Gastrocnemius medialis (tissue), 4 donors: ENCODE measurements around the gene LBHD1.

Experiments used
- CTCF ChIP-seq, 5 experiments: fragments of 450-650 bp in 3 of 5; fragments of 200-600 bp in 2 of 5; sonication (generic) in 2 of 5; IDR thresholded peaks in 4 of 5; conservative IDR thresholded peaks in 1 of 5; 1 replicate in 4 of 5; 2 replicates in 1 of 5; pipeline ENCODE4 v1.5.1; 2016 to 2019; ENCODE audit warnings: antibody characterized with exemption in 5 of 5, mild to moderate bottlenecking in 3 of 5, moderate library complexity in 3 of 5
- POLR2A ChIP-seq, 2 donors: fragments of 450-650 bp; IDR thresholded peaks; one replicate each; pipeline ENCODE4 v1.6.1; 2017; ENCODE audit warnings: antibody characterized with exemption in 2 of 2, mild to moderate bottlenecking in 2 of 2, moderate library complexity in 2 of 2

- TF ChIP-seq CTCF (IDR thresholded peaks at IDR 0.05 in 4 of 5, conservative IDR thresholded peaks at IDR 0.05 in 1 of 5) (no peak), POLR2A (IDR thresholded peaks at IDR 0.05) (no peak)
These were observed 1.1 kb upstream of the LBHD1 start for GRCh38 chr11:62673196-62673525.
